GM10266 (cell line): ENCODE data around the gene LMTK2.

Experiments used
- DNase-seq: peaks from one replicate; pipeline ENCODE4 v3.0.0; 2012; ENCODE audit errors: extremely low spot score
- TF ChIP-seq, protein P1 (sequence below): IDR thresholded peaks from 2 replicates; pipeline ENCODE4 v1.5.1; 2012; ENCODE audit warnings: mild to moderate bottlenecking, low read depth; ENCODE audit not compliant: control insufficient read depth, insufficient read depth; ENCODE audit errors: missing control alignments

Gene LMTK2

DNA sequence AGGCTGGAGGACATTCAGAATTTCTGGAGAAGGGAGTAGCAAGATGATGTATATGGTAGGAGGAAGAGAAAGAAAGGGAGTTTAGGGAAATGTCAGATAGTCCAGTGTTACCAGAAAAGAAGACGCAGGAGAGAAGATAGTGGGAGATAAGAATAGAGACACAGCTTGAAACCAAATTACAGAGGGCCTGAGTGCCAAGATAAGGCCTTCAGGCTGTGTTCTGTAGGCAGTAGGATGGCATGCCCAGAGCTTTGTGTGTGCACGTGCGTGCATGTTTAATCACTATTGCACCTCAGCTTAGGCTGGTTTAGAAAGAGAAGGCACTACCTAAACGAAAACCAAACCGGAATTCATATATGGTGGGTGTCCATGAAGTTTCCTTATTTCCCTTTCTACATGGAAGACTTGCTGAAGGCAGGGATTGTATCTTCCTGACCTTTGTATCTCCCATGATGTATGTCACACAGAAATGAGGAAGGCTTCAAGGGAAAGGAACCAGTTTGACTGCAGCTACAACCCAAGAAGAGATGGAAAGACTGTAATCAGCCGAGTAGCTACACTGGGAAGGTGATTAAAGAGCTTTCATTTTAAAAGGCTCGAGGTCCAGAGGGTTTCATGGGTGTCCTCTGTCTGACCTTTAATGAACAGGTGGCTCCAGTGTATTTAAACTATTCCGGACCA lies 68.7 kb downstream of the LMTK2 start:
- no peak for DNase-seq
- TF ChIP-seq, protein P1, sequence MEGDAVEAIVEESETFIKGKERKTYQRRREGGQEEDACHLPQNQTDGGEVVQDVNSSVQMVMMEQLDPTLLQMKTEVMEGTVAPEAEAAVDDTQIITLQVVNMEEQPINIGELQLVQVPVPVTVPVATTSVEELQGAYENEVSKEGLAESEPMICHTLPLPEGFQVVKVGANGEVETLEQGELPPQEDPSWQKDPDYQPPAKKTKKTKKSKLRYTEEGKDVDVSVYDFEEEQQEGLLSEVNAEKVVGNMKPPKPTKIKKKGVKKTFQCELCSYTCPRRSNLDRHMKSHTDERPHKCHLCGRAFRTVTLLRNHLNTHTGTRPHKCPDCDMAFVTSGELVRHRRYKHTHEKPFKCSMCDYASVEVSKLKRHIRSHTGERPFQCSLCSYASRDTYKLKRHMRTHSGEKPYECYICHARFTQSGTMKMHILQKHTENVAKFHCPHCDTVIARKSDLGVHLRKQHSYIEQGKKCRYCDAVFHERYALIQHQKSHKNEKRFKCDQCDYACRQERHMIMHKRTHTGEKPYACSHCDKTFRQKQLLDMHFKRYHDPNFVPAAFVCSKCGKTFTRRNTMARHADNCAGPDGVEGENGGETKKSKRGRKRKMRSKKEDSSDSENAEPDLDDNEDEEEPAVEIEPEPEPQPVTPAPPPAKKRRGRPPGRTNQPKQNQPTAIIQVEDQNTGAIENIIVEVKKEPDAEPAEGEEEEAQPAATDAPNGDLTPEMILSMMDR = no peak

DNA sequence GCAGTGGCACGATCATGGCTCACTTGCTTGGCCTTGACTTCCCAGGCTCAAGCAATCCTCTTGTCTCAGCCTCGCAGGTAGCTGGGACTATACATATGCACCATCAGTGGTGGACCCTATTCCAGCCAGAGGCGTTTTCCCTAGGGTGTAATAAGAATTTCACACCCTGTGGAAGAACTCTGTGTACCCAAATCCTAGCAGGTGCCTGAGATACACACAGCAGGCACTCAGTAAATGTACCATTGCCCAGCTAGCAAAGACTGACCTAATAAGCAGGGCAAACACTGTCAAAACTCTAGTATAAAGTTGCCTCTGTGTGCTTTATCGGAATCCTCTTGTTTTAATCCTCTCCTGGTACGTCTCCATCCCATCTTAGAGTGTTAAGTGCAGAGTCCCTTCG lies 70.9 kb downstream of the LMTK2 start:
- DNase-seq = no peak
- TF ChIP-seq, protein P1 = no peak

DNA sequence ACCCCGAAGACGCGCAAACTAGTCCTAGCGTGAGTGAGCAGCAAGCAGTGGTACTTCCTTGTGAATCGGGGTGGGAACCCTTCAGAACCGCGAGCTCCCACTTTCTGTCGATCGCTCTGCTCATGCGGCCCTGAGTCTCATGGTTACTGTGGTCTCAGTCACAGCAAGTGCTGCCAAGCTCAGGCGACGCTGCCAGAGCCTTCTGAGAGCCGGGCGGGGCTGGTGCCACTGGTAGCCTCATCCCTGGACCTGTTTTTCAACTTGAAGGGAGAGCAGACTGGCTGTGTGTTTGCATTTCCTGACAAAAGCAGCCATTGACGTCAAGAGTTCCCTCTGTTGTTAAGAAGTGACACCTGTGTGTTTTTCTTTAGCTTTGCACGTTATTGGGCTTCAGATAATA lies 71.7 kb downstream of the LMTK2 start:
- TF ChIP-seq, protein P1 = no peak
- DNase-seq = no peak

DNA sequence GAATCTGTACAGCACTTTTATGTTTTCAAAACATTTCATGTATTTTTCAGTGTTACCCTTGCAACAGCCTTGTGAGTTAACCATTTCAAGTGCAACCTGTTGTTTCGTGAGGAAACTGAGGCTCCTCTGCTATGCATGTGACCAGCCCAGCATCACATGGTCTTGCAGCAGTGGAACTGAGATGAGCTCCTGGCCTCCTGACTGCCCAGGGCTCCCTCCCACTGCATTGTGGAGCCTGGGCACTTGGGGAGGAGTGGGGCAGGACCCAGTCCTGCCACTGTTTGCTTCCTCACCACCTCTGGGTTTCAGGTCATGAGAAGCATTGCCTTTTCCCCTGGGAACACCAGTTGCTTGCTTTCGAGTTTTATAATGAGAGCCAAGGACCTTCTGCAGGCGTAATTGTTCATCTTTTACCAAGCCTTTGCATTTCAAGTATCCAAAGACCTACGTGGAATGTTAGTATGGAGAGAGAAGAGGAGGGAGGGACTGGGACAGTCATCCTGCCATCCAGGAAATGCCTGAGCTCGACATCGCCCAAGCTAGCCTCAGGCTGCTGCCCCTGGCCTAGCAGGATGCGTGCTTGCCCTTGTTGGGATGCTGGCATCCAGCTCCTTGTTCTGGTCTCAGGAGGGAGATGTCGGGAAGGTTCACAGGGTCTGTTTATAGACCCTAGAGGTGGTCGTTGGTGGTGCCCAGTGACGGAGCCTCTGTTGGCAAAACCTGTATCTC lies 72.3 kb downstream of the LMTK2 start:
- DNase-seq = no peak
- TF ChIP-seq, protein P1 = no peak

DNA sequence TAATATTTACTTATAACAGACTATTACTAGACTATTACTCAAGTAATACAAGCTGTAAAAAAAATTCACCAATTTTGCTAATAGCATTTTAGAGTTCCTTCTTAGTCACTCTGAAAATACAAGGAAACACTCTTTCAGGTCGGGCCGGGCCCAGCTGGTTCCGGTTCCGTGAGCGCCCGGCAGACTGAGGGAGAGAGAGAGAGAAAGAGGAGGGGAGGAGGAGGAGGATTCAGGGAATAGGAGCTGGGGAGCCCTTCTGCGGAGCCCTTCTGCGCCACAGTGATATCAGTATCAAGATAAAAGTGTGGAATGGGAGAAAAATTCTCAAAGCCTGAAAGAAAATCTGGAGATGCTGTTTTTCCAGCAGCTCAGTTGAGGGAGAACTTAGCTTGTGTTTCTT lies 74.1 kb downstream of the LMTK2 start:
- no peak for DNase-seq
- TF ChIP-seq, protein P1 = no peak

DNA sequence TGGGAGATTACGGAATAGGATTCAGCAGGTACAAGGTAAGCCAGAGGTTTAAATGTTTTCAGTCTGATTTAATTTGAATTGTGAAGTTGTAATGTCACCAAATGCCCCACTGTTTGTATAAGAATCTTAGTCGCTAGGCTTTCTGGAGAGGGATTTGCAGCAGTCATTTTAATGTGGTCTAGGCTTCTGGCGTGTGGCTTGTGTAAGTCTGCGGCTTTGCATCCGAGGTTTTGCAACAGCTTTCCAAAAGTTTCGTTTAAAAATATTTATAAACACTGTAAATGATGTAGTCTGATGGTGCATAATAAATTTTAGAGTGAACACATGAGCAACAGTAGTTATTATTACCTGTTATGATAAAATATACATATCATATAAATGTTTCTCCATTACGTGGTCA lies 78.4 kb downstream of the LMTK2 start:
- no peak for DNase-seq
- TF ChIP-seq, protein P1 = no peak

DNA sequence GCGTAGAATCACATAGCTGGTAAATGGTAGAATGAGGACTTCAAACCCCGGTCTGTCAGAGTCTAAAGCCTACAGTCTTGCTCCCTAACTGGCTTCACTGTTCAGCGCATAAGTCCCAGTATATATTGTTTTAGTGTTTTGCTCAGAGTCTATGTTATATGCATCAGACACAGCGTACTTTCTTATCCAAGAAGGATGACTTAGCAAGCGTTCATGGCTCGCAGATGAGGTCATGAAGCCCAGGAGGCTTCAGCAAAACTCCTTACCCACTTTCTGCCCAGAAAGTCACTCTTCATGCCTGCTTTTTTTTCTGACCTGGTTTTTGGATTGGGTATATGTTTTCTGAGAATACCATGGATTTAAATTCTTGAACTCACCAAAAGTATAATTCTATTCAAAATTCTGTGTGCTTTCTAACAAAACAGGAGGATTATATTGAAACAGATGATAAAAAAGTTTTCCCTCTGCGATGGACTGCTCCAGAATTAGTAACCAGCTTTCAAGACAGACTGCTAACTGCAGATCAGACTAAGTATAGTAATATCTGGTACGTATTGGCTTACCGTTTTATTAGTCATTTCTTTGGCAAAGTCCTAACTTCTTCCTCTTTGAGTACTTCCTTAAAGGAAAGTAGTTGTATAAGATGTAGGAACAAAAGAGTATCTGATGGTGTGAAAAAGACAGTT lies 79.9 kb downstream of the LMTK2 start:
- TF ChIP-seq, protein P1 = no peak
- no peak for DNase-seq
